ENCODE data around the gene ABLIM1. TPM values are rescaled to one million over a fixed set of nuclear protein-coding genes. Genes with fewer than 3 reads are reported as not detected.

The ABLIM1 gene
- total RNA-seq, 1 experiment from 2014 or later: 79.3 TPM

- ChIA-PET CTCF (no interaction called here), POLR2A (no interaction called here)
- H3K4me3 Mint-ChIP-seq (ENCODE audit: unreplicated experiment): no peak overlapping the region
- no peak for DNase-seq
- no peaks in the 10 kb centered on the region for H3K27me3 ChIP-seq (replicated peaks; ENCODE audit: control insufficient read depth, insufficient read depth, low read length)
- H3K27me3 Mint-ChIP-seq (ENCODE audit: insufficient read depth, unreplicated experiment): no peaks in the 10 kb centered on the region
- no peaks in the 10 kb centered on the region for H3K4me1 Mint-ChIP-seq (ENCODE audit: low read depth, unreplicated experiment)
- H3K9me3 Mint-ChIP-seq (ENCODE audit: unreplicated experiment): no peaks in the 10 kb centered on the region
- no peaks in the 10 kb centered on the region for H3K9me3 ChIP-seq
- peaks cover 5% of the 10 kb centered on the region for H3K36me3 Mint-ChIP-seq (ENCODE audit: insufficient read depth, unreplicated experiment)
- TF ChIP-seq CTCF (IDR thresholded peaks at IDR 0.05; ENCODE audit: insufficient read depth in 1 of 2, low read depth in 1 of 2, low read length in 1 of 2, severe bottlenecking in 1 of 2, unreplicated experiment in 1 of 2): no peak
- peaks cover 5% of the 10 kb centered on the region; the same call in 1 of the 2 replicates for H3K4me1 ChIP-seq
- intact Hi-C loops (cut with micrococcal nuclease; ENCODE audit: unreplicated experiment): no loop called here
- H3K4me3 ChIP-seq (ENCODE audit: low read depth, low read length): no peak overlapping the region
- BruUV-seq (replicated peaks): no TSS peak
- no peak overlapping the region for H3K27ac Mint-ChIP-seq (ENCODE audit: unreplicated experiment)
- no peaks in the 10 kb centered on the region for H3K36me3 ChIP-seq (ENCODE audit: control insufficient read depth, insufficient read depth, low read length)
Measured at GRCh38 chr10:114573330-114574045, 84.6 kb downstream of the ABLIM1 start.

GRCh38 chr10:114571316-114571999, 86.6 kb downstream of the ABLIM1 start:
- Histone ChIP-seq H3K4me1 (peaks cover 5% of the 10 kb centered on the region; the same call in 1 of the 2 replicates), H3K27me3 (replicated peaks; ENCODE audit: control insufficient read depth, insufficient read depth, low read length) (no peaks in the 10 kb centered on the region), H3K36me3 (ENCODE audit: control insufficient read depth, insufficient read depth, low read length) (no peaks in the 10 kb centered on the region), H3K9me3 (no peaks in the 10 kb centered on the region), H3K4me3 (ENCODE audit: low read depth, low read length) (no peak overlapping the region)
- H3K27ac Mint-ChIP-seq (ENCODE audit: unreplicated experiment): no peak overlapping the region
- no peaks in the 10 kb centered on the region for H3K4me1 Mint-ChIP-seq (ENCODE audit: low read depth, unreplicated experiment)
- no peak overlapping the region for H3K4me3 Mint-ChIP-seq (ENCODE audit: unreplicated experiment)
- H3K36me3 Mint-ChIP-seq (ENCODE audit: insufficient read depth, unreplicated experiment): peaks cover 14% of the 10 kb centered on the region
- ChIA-PET POLR2A (no interaction called here), CTCF (no interaction called here)
- H3K27me3 Mint-ChIP-seq (ENCODE audit: insufficient read depth, unreplicated experiment): no peaks in the 10 kb centered on the region
- no peaks in the 10 kb centered on the region for H3K9me3 Mint-ChIP-seq (ENCODE audit: unreplicated experiment)
- TF ChIP-seq CTCF (IDR thresholded peaks at IDR 0.05; ENCODE audit: insufficient read depth in 1 of 2, low read depth in 1 of 2, low read length in 1 of 2, severe bottlenecking in 1 of 2, unreplicated experiment in 1 of 2): no peak
- no peak for DNase-seq
- BruUV-seq (replicated peaks): no TSS peak
- intact Hi-C loops (cut with micrococcal nuclease; ENCODE audit: unreplicated experiment): no loop called here

GRCh38 chr10:114566064-114566463, 92.0 kb downstream of the ABLIM1 start:
- no peaks in the 10 kb centered on the region for H3K9me3 ChIP-seq
- H3K36me3 Mint-ChIP-seq (ENCODE audit: insufficient read depth, unreplicated experiment): peaks cover 15% of the 10 kb centered on the region
- BruUV-seq (replicated peaks): no TSS peak
- H3K4me3 Mint-ChIP-seq (ENCODE audit: unreplicated experiment): no peak overlapping the region
- H3K27me3 Mint-ChIP-seq (ENCODE audit: insufficient read depth, unreplicated experiment): no peaks in the 10 kb centered on the region
- CTCF ChIA-PET: no interaction called here
- H3K4me1 Mint-ChIP-seq (ENCODE audit: low read depth, unreplicated experiment): no peaks in the 10 kb centered on the region
- H3K27me3 ChIP-seq (replicated peaks; ENCODE audit: control insufficient read depth, insufficient read depth, low read length): no peaks in the 10 kb centered on the region
- H3K9me3 Mint-ChIP-seq (ENCODE audit: unreplicated experiment): no peaks in the 10 kb centered on the region
- POLR2A ChIA-PET: no interaction called here
- no peaks in the 10 kb centered on the region for H3K4me1 ChIP-seq
- DNase-seq: no peak
- H3K36me3 ChIP-seq (ENCODE audit: control insufficient read depth, insufficient read depth, low read length): no peaks in the 10 kb centered on the region
- intact Hi-C loops (cut with micrococcal nuclease; ENCODE audit: unreplicated experiment): no loop called here
- no peak overlapping the region for H3K27ac Mint-ChIP-seq (ENCODE audit: unreplicated experiment)
- no peak for TF ChIP-seq CTCF (IDR thresholded peaks at IDR 0.05; ENCODE audit: insufficient read depth in 1 of 2, low read depth in 1 of 2, low read length in 1 of 2, severe bottlenecking in 1 of 2, unreplicated experiment in 1 of 2)
- H3K4me3 ChIP-seq (ENCODE audit: low read depth, low read length): no peak overlapping the region
